Omental fat pad (tissue), 4 donors: ENCODE data around the gene PAX2. TPM values are rescaled to one million over a fixed set of nuclear protein-coding genes. Genes with fewer than 3 reads are reported as not detected.
A peak's percentile ranks its signal among the peaks of the same experiment; 100 is the strongest.

Experiments used
- ATAC-seq: fragments of 150-250 bp; one replicate; pipeline ENCODE4 v1.9.1; 2016; ENCODE audit warnings: mild to moderate bottlenecking, moderate library complexity; ENCODE audit not compliant: low FRiP score
- DNase-seq: peaks from one replicate; pipeline ENCODE4 v3.0.0-alpha.2; 2019; ENCODE audit warnings: low spot score
- CTCF ChIP-seq, 3 donors: fragments of 450-650 bp; IDR thresholded peaks; one replicate each; pipeline ENCODE4 v1.5.1; 2016 to 2017; ENCODE audit warnings: antibody characterized with exemption in 3 of 3, mild to moderate bottlenecking in 3 of 3, moderate library complexity in 2 of 3
- total RNA-seq, 4 donors: library from RNA; depleted of rRNA; stranded (reverse); fragments of >200 nt; gene quantifications; one replicate each; pipeline ENCODE4 v1.1.0, GENCODE V29; 2016

PAX2 gene
- total RNA-seq, 4 donors from 2014 or later = not detected

DNA sequence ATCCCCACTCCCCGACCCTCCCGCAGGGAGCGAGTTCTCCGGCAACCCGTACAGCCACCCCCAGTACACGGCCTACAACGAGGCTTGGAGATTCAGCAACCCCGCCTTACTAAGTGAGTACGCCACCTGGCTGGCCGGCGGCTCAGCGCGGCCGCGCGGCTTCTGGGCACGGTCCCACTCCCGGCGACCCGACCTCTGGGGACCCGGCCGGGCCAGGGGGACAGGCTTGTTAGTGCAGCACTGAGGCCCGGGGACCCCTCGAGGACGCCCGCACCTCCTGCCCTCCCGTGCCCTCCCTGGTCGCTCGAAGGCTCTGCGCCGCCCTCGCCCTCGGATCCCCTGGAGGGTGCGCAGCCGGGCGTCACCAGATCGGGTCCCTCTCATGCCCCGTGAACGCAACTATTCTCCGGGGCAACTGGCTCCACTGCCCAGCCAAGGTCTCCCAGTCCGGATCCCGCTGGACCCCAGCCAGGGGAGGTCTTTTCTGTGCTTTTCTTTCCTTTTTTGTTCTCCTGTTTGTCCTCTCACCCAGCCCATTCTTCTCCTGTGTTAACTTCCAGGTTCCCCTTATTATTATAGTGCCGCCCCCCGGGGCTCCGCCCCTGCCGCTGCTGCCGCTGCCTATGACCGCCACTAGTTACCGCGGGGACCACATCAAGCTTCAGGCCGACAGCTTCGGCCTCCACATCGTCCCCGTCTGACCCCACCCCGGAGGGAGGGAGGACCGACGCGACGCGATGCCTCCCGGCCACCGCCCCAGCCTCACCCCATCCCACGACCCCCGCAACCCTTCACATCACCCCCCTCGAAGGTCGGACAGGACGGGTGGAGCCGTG lies 81.8 kb downstream of the PAX2 start:
- no peak for DNase-seq
- no peak for TF ChIP-seq CTCF (IDR thresholded peaks at IDR 0.05)
- ATAC-seq = peak; percentile 7

DNA sequence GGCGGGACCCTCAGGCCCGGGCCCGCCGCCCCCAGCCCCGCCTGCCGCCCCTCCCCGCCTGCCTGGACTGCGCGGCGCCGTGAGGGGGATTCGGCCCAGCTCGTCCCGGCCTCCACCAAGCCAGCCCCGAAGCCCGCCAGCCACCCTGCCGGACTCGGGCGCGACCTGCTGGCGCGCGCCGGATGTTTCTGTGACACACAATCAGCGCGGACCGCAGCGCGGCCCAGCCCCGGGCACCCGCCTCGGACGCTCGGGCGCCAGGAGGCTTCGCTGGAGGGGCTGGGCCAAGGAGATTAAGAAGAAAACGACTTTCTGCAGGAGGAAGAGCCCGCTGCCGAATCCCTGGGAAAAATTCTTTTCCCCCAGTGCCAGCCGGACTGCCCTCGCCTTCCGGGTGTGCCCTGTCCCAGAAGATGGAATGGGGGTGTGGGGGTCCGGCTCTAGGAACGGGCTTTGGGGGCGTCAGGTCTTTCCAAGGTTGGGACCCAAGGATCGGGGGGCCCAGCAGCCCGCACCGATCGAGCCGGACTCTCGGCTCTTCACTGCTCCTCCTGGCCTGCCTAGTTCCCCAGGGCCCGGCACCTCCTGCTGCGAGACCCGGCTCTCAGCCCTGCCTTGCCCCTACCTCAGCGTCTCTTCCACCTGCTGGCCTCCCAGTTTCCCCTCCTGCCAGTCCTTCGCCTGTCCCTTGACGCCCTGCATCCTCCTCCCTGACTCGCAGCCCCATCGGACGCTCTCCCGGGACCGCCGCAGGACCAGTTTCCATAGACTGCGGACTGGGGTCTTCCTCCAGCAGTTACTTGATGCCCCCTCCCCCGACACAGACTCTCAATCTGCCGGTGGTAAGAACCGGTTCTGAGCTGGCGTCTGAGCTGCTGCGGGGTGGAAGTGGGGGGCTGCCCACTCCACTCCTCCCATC lies 82.7 kb downstream of the PAX2 start:
- TF ChIP-seq CTCF (IDR thresholded peaks at IDR 0.05) = no peak
- no peak for DNase-seq
- ATAC-seq = peak; percentile 18

GRCh38 chr10:100828738-100829096 lies 83.3 kb downstream of the PAX2 start:
- no peak for TF ChIP-seq CTCF (IDR thresholded peaks at IDR 0.05)
- DNase-seq = no peak

GRCh38 chr10:100829097-100829870 lies 83.9 kb downstream of the PAX2 start:
- no peak for ATAC-seq
- no peak for TF ChIP-seq CTCF (IDR thresholded peaks at IDR 0.05)
- DNase-seq = no peak

More at GRCh38 chr10:100828738-100829096, 83.3 kb downstream of the PAX2 start:
- ATAC-seq = no peak

DNA sequence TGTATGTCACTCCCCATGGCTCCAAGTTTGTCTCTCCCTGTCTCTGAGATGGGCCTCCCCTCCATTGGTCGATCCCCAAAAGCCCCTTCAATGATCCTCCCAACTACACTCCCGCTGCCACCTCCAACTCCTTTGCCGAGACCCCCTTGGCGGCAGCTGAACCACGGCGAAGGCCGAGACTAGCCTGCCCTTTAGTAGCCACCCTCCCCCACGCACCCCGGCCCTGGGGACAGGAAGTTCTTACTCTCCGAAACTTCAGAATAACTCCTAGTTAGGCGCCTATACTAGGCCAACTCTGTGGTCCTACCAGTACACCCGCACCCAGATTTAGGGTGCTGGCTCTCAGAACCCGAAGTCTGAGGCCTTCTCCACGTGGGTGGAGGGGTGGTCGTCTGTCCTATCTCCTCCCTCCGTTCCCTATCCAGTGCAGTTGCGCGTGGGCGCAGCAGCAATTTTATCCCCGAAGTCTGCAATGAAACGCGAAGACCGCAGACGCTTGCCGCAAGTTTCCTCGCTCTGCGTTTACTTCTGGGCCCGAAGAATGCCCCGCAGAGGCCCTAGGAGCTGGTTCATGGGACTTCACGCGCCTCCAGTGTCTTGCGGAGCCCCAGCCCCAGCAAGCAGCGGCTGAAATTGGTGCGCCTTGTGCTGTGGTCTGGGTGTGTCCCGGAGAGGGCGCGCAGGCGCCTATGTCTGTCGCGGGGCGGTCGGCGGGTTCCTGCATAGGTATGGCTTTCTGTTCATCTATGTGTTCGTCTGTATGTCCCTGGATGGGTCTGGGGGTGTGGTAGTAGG lies 84.7 kb downstream of the PAX2 start:
- TF ChIP-seq CTCF (IDR thresholded peaks at IDR 0.05) = no peak
- ATAC-seq (no peak), DNase-seq (no peak)

GRCh38 chr10:100830728-100831111 lies 85.3 kb downstream of the PAX2 start:
- TF ChIP-seq CTCF (IDR thresholded peaks at IDR 0.05) = no peak
- no peak for ATAC-seq
- DNase-seq = no peak
